ENCODE measurements around the gene VWC2L.

Gene VWC2L

GRCh38 chr2:214611015-214611414 lies 200.2 kb downstream of the VWC2L start:
- H3K9me3 Mint-ChIP-seq = no peaks in the 10 kb centered on the region
- DNase-seq (ENCODE audit: low spot score in 2 of 2) = no peak
- H3K27me3 Mint-ChIP-seq = peaks cover 7% of the 10 kb centered on the region
- no peaks in the 10 kb centered on the region for H3K36me3 Mint-ChIP-seq
- H3K27ac Mint-ChIP-seq = no peak overlapping the region
- H3K4me1 Mint-ChIP-seq = no peaks in the 10 kb centered on the region
- no peak for ATAC-seq (ENCODE audit: low read depth)
- no peak overlapping the region for H3K4me3 Mint-ChIP-seq

- no peak for DNase-seq (ENCODE audit: low spot score in 2 of 2)
- Mint-ChIP-seq H3K27ac (no peak overlapping the region), H3K4me1 (no peaks in the 10 kb centered on the region), H3K4me3 (no peak overlapping the region), H3K27me3 (no peaks in the 10 kb centered on the region), H3K36me3 (no peaks in the 10 kb centered on the region), H3K9me3 (no peaks in the 10 kb centered on the region)
- ATAC-seq (ENCODE audit: low read depth) = no peak
Measured at GRCh38 chr2:214624166-214624760, 213.4 kb downstream of the VWC2L start.

- no peaks in the 10 kb centered on the region for H3K4me1 Mint-ChIP-seq
- DNase-seq (ENCODE audit: low spot score in 2 of 2) = no peak
- ATAC-seq (ENCODE audit: low read depth) = no peak
- no peaks in the 10 kb centered on the region for H3K27me3 Mint-ChIP-seq
- H3K27ac Mint-ChIP-seq = no peak overlapping the region
- no peak overlapping the region for H3K4me3 Mint-ChIP-seq
- H3K36me3 Mint-ChIP-seq = no peaks in the 10 kb centered on the region
- no peaks in the 10 kb centered on the region for H3K9me3 Mint-ChIP-seq
Measured at GRCh38 chr2:214628091-214628490, 217.2 kb downstream of the VWC2L start.
